Astrocyte of the cerebellum (primary cell): ENCODE data around the gene GRB10.

Experiments used
- DNase-seq: peaks from one replicate; pipeline ENCODE4 v3.0.0-alpha.2; 2011; ENCODE audit warnings: low read depth
- H3K4me3 ChIP-seq: 2 replicates; pipeline ENCODE4 v1.5.1; 2011; ENCODE audit warnings: mild to moderate bottlenecking, low read depth, low read length, moderate library complexity
- in situ Hi-C: cut with HindIII; loops from 2 replicates; pipeline ENCODE4 v1.10.0; 2017; ENCODE audit warnings: low sequenced_read_pairs
- TF ChIP-seq, protein P1 (sequence below): IDR thresholded peaks from 2 replicates; pipeline ENCODE4 v1.5.1; 2012; ENCODE audit warnings: low read length, low read depth, moderate library complexity, mild to moderate bottlenecking; ENCODE audit errors: missing control alignments

Gene GRB10

DNA sequence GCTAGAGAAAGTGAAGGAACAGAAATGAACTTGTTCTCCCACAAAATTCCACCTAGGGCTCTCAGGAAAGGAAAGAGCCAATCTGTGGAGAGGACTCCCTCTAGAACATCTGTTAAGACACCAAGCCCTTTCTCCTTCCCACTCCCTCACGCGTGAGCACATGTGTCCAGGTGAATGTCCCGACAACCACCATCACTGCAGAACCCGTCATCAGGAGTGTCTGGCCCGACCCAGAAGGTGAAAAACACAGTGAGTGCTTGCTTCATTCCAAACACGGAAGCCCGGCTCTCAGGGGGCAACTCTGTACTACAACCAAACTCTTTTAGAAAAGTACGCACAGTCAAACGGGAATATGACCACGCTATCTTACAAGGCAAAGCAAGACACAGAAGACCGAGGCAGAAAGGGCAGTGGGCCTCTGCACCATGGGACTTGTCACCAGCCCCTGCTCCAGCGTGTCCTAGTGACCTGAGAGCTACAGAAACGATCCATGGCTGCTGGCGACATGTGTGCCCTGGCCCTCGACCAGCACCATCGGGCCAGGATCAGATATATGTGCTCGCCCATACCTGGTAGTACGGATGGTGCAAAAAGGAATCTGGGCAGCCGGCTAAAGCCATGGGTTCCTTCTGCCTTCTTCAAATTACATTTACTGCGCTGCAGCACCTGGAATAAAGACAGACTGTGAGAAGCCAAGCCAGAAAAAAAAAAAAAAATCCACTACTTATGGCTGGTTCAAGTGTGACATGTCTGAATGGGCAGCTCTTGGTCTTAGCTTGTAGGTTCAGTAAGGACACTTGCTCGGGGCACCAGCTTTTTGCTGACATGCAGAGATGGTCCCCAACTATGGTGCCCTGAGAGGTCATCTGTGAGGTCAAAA, 50.8 kb downstream of the GRB10 start:
- TF ChIP-seq, protein P1, sequence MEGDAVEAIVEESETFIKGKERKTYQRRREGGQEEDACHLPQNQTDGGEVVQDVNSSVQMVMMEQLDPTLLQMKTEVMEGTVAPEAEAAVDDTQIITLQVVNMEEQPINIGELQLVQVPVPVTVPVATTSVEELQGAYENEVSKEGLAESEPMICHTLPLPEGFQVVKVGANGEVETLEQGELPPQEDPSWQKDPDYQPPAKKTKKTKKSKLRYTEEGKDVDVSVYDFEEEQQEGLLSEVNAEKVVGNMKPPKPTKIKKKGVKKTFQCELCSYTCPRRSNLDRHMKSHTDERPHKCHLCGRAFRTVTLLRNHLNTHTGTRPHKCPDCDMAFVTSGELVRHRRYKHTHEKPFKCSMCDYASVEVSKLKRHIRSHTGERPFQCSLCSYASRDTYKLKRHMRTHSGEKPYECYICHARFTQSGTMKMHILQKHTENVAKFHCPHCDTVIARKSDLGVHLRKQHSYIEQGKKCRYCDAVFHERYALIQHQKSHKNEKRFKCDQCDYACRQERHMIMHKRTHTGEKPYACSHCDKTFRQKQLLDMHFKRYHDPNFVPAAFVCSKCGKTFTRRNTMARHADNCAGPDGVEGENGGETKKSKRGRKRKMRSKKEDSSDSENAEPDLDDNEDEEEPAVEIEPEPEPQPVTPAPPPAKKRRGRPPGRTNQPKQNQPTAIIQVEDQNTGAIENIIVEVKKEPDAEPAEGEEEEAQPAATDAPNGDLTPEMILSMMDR: no peak
- in situ Hi-C loops: no loop called here
- no peak overlapping the region for H3K4me3 ChIP-seq
- DNase-seq: no peak

DNA sequence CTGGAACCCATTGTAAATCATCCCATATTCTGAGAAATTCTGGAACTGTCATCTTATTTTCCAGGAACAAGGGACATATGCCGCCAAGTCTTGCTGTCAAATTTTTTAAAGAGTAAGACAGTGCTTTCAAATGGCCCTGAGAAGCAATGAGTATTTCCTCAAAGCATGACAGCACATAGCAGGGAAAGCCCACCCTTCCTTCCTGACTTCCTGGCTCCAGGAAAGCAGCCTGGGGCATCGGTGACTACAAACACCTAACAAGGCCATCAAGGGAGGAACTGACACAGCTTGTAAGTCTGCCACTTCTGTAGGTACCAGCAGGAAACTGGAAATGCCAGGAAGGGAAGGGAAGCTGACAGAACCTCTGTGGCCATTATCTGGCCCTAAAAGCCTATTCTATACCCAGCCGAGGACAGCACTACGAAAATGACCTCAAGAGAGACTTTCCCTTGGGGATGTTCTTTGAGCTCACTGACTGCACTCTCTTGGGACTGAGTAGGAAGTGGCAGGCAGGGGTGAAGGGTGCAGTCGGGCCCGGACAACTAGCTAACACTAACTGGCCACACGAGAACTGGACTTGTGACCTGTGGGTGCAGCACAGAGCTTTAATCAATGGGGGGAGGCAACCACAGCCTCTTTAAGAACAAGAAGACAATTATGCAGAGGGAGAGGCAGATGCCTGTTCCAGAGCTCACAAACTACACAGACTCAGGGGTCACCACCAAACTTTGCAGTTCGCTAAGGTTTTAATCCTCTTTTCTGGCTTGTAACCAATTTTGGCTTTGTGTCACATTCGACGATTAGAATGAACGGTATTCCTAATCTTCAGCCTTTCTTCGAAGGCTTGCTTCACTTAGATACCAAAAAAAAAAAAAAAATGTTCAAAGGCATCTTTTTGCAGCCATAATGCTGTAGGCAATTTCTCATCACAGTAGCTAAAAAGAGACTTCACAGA, 52.0 kb downstream of the GRB10 start:
- TF ChIP-seq, protein P1: no peak
- in situ Hi-C loops: no loop called here
- no peak for DNase-seq
- H3K4me3 ChIP-seq: no peak overlapping the region

DNA sequence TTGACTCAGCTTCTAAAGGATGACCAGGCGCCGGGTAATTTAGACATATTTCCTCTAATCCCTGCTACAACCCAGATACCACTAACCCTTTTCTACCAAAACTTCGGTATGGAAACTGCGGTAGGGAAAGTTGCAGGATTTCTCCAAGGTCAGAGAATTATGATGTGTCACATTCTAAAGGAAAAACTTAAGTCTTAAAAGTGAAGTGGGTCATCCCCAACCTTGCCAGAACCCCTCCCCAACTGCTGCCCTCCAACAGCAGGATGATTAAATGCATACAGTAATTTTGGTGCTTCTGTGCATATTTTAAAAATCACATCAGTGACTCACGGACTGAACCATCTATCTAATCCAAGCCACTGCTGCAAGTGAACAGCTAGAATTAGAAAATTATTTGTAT, 52.7 kb downstream of the GRB10 start:
- no peak overlapping the region for H3K4me3 ChIP-seq
- TF ChIP-seq, protein P1: no peak
- in situ Hi-C loops: no loop called here
- DNase-seq: no peak

DNA sequence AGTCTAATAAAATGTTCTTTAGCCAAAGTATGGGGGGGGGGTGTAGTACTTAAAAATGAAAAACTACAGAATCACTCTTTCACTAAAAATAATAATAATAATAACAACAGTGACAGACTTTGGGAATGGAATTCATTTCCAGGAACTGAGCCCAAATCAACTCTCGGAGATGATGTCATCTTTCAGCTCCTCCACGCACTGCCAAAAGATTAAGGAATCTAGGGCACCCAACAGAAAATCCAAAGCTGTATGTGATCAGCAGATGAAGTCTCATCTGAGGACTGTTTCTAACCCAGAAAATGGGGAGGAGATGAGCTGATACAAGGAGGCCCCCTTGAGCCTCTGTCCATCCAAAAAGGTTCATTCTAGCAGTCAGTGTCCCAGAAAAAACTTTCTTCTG, 54.5 kb downstream of the GRB10 start:
- in situ Hi-C loops: no loop called here
- H3K4me3 ChIP-seq: no peak overlapping the region
- DNase-seq: peak; percentile 24
- TF ChIP-seq, protein P1: no peak

DNA sequence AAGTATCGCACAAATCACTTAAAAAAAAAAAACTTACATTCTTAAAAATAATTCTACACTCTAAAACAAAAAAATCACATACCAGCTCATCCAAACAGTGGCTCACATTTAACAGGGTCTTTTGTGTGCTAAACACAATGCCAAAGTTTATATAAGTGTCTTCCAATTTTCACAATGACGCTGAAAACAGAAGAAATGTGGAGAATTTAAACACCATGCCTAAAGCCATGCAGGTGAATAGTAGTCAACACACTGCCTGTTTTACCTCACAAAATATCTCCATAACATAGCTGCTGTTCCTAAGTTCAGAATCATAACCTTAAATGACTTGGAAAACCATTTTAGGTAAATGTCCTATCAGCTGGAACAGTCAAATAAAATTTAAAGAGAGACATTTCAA, 55.0 kb downstream of the GRB10 start:
- H3K4me3 ChIP-seq: no peak overlapping the region
- no peak for DNase-seq
- TF ChIP-seq, protein P1: no peak
- in situ Hi-C loops: no loop called here

DNA sequence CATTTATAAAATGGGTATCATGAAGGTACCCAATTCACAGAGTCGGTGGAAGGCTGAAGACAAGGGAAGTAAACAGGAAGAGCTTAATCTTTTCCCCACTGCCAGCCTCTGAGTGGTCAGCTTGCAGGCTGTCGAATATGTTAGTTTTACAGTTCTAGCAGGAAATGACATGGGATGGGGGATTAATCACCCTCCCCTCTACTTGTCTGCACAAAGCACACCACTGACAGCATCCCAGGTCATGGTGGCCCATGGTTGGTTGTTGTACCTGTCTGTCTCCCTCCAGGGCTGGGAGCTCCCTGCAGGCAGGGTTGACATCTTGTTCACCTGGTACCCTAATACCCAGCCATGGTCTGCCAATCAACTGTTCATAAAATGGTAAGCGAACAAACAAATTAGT, 55.6 kb downstream of the GRB10 start:
- in situ Hi-C loops: no loop called here
- TF ChIP-seq, protein P1: no peak
- no peak for DNase-seq
- H3K4me3 ChIP-seq: no peak overlapping the region
